ENCODE measurements around the gene WNT6.

- no peak for TF ChIP-seq POLR2AphosphoS5 (IDR thresholded peaks at IDR 0.05; ENCODE audit: low read depth, low read length)
- no peak for TF ChIP-seq CTCF (IDR thresholded peaks at IDR 0.05 in 2 of 3, conservative IDR thresholded peaks at IDR 0.05 in 1 of 3; ENCODE audit: borderline replicate concordance in 1 of 3, insufficient read depth in 1 of 3, low read depth in 2 of 3, low read length in 2 of 3)
- no peak for TF ChIP-seq SIN3A (IDR thresholded peaks at IDR 0.05; ENCODE audit: low read depth)
- no peak for TF ChIP-seq JUND (IDR thresholded peaks at IDR 0.05)
- TF ChIP-seq, protein P1, sequence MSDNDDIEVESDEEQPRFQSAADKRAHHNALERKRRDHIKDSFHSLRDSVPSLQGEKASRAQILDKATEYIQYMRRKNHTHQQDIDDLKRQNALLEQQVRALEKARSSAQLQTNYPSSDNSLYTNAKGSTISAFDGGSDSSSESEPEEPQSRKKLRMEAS (IDR thresholded peaks at IDR 0.05) = no peak
- TF ChIP-seq REST (IDR thresholded peaks at IDR 0.05; ENCODE audit: low read depth) = no peak
- no peak for TF ChIP-seq POLR2A (IDR thresholded peaks at IDR 0.05; ENCODE audit: borderline replicate concordance, extremely low read depth, insufficient read depth, insufficient read length)
- no peak for TF ChIP-seq EZH2 (IDR thresholded peaks at IDR 0.05)
- TF ChIP-seq, protein P2, sequence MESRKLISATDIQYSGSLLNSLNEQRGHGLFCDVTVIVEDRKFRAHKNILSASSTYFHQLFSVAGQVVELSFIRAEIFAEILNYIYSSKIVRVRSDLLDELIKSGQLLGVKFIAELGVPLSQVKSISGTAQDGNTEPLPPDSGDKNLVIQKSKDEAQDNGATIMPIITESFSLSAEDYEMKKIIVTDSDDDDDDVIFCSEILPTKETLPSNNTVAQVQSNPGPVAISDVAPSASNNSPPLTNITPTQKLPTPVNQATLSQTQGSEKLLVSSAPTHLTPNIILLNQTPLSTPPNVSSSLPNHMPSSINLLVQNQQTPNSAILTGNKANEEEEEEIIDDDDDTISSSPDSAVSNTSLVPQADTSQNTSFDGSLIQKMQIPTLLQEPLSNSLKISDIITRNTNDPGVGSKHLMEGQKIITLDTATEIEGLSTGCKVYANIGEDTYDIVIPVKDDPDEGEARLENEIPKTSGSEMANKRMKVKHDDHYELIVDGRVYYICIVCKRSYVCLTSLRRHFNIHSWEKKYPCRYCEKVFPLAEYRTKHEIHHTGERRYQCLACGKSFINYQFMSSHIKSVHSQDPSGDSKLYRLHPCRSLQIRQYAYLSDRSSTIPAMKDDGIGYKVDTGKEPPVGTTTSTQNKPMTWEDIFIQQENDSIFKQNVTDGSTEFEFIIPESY (IDR thresholded peaks at IDR 0.05; ENCODE audit: extremely low read depth, insufficient replicate concordance, low read length) = no peak
- TF ChIP-seq YY1 (IDR thresholded peaks at IDR 0.05; ENCODE audit: extremely low read depth, insufficient replicate concordance, low read depth, low read length) = no peak
- no peak for TF ChIP-seq TCF7L2 (IDR thresholded peaks at IDR 0.05; ENCODE audit: borderline replicate concordance, extremely low read depth, insufficient read depth, insufficient read length)
These were observed 51.1 kb downstream of the WNT6 start for GRCh38 chr2:218910741-218911140.

All from HCT116 (cell line).